NCI-H1105 (cell line): ENCODE data around the gene ZKSCAN3.
"Not testable (repeated sequence)": the region's sequence is repeated elsewhere in the genome, so short reads cannot be mapped to it uniquely, and the experiment has no call there.

Source experiments
- DNase-seq: peaks from one replicate; lab custom pipeline; 2025; lab: John Stamatoyannopoulos, UW

ZKSCAN3 gene

GRCh38 chr6:28377879-28378278 lies 28.1 kb downstream of the ZKSCAN3 start:
- no peak for DNase-seq

- no peak for DNase-seq
Observed at GRCh38 chr6:28378644-28379043, 28.9 kb downstream of the ZKSCAN3 start.

DNA sequence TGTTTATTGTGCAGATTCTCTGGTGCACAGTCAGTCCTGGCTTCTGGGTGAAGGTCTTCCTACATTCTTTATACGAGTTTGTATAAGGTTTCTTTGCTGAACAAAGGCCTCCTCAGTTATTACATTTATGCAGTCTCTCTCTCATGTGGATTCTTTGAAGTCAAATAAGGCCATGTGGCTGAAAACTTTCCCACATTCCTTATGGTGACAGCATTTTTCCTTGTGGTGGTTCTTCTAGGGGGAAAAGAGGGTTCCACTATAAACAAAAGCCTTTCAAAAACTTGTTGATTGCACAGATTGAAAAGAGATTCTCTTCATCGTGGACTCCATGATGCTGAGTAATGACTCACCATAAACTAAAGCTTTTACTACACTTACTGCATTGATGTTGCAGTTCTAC lies 30.6 kb downstream of the ZKSCAN3 start:
- DNase-seq: no peak

DNA sequence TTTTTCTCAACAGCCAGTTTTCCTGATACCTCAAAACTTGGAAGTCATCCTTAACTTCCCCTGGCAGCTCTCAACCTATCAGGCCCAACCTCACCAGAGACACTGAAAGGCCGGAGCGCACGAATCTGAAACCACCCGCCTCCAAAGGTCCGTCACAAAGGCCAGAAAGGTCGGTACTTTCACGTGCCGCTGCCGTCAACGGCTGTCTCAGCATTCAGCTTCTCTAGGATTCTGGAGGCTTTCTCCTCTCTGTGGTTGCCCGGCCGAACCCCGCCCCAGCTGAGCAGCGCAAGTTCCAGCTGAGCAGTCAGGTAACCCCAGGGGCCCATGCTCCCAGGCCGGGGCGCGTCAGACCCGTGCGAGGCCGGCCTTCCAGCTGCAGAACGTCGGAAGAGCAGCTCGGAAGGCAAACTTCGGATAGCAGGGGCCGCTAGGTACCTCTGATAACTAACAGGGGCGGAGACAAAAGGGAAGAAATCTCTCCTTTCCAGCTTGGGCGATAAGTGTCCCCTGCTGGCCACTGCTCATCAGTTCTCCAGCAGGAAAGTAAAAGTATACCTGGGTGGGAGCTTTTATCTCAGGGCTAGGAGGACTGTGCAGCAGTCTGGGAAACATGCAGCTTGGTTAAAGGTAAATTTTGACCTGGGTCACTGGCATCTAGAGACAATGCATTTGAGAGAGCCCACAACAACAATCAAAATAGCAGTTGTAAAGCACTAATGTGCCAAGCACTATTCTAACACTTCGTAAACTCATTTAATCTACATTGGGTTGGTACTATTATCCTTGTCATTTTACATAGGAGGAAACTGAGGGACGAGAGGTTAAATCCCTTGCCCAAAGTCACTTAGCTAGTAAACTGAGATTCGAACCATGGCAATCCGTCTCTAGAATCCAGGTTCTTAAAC lies 33.7 kb downstream of the ZKSCAN3 start:
- DNase-seq: no peak

DNA sequence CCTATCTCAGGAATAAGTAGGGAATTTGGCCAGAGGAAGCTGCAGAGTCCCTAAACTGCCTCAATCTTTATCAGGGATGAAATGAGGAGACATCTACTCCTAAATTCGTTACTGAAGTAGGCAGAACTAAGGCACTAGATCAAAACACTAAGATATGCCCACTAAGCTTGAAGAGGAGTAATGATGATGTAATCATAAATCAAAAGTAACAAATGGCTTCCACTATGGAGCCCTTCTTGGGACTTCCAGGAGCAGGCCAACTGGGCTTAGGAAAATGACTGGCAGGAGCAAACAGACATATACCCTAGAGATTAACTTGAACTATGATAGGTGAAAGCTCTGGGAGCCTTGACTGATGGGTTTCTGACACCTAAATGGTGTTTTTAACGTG lies 34.4 kb downstream of the ZKSCAN3 start:
- DNase-seq: no peak

DNA sequence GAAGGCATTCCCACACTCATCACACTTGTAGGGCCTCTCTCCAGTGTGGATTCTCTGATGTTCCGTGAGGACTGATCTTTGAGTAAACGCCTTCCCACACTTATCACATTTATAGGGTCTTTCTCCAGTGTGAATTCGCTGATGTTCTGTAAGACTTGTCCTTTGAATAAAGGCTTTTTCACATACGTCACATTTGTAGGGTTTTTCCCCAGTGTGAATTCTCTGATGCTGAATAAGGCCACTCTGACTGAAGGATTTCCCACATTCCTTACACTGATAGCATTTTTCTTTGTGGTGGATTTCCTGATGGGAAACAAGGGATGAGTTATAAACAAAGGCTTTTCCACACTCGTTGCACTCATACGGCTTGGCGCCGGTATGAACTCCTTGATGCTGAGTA lies 40.9 kb downstream of the ZKSCAN3 start:
- DNase-seq: no peak

- DNase-seq: no peak
Observed at GRCh38 chr6:28393912-28394662, 44.3 kb downstream of the ZKSCAN3 start.

DNA sequence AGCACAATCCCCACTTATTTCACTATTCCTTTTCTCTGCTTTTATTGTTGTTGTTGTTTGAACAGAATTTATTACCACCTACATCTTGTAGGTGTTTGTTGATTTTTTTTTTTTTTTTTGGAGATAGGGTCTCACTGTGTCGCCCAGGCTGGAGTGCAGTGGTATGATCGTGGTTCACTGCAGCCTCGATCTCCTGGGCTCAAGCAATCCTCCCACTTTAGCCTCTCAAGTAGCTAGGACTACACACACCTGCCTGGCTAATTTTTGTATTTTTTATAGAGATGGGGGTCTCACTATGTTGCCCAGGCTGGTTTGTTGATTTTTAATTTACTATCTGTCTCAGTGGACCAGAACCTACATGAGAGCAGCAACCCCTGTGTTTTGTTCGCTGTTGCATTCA lies 46.2 kb downstream of the ZKSCAN3 start:
- DNase-seq: no peak

- peak; percentile 92 for DNase-seq
Observed at GRCh38 chr6:28399350-28400121, 49.8 kb downstream of the ZKSCAN3 start, which contains the start of gene ZSCAN12. ZSCAN12 (minus strand) TSS chr6:28399747; CDS start chr6:28398405, 1,342 bp downstream.

DNA sequence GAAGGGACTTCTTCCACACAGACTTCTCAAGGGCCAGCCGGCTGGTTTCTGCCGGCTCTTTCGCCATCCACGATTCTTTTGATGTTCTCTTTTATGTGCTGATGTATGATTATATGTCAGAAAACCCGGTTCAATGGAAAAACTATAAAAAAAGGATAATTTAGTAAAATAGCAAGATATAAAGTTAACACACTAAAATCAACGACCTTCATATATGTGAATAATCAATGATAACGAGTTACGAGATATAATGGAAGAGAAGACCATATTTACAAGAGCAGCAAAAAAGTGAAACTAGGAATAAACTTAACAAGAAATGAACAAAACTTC lies 50.3 kb downstream of the ZKSCAN3 start:
- DNase-seq: no peak

GRCh38 chr6:28401172-28401571 lies 51.4 kb downstream of the ZKSCAN3 start:
- no peak for DNase-seq

GRCh38 chr6:28402197-28402596 lies 52.5 kb downstream of the ZKSCAN3 start:
- peak; percentile 22 for DNase-seq

GRCh38 chr6:28403923-28404322 lies 54.2 kb downstream of the ZKSCAN3 start:
- DNase-seq: not testable (repeated sequence)

GRCh38 chr6:28407401-28407800 lies 57.7 kb downstream of the ZKSCAN3 start:
- DNase-seq: no peak

DNA sequence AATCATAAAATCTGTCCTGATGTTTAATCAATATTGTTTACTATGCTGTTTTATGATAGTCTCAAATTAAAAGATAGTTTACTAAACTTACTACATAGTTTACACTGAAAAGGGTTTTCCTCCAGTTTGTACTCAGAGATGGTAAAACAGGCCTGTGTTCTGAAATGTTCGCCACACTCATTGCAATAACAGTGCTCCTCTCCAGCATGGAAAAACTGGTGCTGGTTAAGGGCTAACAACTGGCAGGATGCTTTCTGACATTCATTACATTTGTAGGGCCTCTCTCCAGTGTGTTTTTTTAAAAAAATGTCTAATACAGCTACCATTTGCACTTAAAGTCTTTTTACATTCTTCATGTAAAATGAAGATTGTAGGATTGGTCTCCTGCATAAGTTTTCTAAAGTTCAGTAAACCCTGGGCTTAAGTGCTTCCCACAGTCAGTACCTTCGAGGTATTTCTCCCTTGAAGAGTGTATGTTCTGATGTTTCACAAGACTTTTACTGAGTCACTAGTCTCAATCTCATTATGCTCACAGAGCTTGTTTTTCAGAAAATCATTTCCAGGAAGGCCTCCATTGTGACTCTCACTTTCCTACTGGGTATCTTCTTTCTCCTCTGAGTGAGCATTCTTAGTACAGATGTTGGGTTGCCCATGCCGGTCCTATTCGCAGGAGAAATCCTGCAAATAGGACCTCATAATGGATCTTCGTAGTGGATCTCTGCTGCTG lies 58.5 kb downstream of the ZKSCAN3 start:
- no peak for DNase-seq

- DNase-seq: no peak
Observed at GRCh38 chr6:28410767-28411166, 61.0 kb downstream of the ZKSCAN3 start.

DNA sequence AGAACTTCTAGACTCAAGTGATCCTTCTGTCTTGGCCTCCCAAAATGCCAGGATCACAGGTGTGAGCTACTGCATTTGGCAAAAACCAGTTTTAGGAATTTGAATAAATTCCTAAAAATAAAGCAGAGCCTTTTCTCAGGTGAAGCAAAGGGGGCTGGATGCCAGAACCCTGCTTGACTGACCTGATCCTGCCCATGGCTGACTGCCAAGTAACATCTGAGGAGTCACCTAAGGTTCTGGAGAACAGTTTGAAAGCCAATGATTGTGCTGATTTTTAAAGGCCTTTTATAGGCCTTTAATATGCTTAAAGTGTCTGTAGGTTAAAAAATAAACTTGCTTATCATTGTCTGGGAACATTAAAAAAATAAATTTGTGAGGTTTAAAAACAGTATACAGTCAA lies 63.9 kb downstream of the ZKSCAN3 start:
- DNase-seq: no peak
